Measurements from ENCODE around the gene SLC30A2.
A peak's percentile ranks its signal among the peaks of the same experiment; 100 is the strongest.

The SLC30A2 gene

GRCh38 chr1:26041978-26042377, 3.9 kb downstream of the SLC30A2 start:
- no peak for DNase-seq (ENCODE audit: low read depth in 2 of 2, low spot score in 1 of 2)

- DNase-seq (ENCODE audit: low read depth in 2 of 2, low spot score in 1 of 2): no peak
Measured at GRCh38 chr1:26041401-26041800, 4.5 kb downstream of the SLC30A2 start.

DNA sequence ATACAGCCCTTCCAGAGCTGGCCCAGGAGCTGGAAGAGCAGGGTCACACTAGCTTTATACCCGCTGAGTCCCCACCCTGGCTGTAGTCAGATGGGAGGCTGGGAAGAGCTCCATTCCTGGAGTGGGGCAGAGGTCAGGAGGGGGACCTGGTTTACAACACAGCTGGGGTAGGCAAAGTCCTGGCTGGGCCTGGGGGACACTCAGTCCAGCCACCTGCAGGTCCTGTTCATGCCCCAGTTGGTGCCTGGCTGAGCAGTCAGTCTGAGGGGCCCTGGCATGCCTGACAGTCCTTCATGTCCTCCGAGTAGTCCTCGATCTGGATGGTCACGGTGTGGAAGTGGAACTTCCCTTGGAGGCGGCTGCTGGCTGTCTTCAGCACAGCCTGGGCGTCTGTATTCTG, 7.0 kb downstream of the SLC30A2 start:
- DNase-seq (ENCODE audit: low read depth in 2 of 2, low spot score in 1 of 2): no peak

- no peak for DNase-seq (ENCODE audit: low read depth in 2 of 2, low spot score in 1 of 2)
Measured at GRCh38 chr1:26038477-26038876, 7.4 kb downstream of the SLC30A2 start.

DNA sequence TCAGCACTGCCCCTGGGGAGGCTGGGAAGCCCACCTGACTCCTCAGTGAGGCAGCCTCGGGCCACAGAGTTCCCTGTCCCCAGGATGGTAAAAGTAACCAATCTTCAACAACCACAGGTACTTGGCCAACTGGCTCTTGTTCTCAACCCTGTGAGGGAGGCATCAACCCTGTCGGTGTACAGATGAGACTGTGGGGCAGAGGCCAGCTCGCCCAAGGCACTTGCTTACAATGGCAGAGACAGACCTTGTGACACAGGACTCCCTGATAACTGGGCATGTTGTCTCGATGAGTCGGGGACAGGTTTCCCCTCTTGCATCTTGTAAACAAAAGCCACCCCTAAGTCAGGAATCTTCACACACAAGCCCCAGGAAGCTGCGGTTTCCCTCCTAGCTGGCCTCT, 8.0 kb downstream of the SLC30A2 start:
- no peak for DNase-seq (ENCODE audit: low read depth in 2 of 2, low spot score in 1 of 2)

DNA sequence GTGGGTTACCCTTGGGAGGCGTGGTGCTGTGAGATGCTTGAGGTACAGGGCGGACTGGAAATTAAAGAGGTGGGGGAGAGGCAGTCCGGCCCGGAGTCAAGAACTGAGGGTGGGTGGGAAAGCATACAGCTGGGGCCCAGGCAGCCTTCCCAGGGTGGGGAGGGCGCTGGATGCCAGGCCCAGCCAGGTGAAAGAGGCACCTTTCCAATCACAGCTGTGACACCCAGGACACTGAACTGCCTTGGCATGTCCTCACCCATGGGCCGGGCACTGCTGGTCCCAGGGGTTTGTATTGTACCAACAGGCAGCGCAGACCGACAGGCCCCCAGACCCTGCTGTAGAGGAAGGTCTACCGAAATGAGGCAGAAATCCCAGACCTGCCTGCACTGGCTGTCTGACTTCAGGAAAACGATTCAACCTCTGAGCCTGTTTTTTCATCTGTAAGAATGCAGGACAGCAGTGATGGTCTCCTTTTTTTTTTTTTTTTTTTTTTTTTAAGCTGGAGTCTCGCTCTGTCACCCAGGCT, 9.1 kb downstream of the SLC30A2 start:
- DNase-seq (ENCODE audit: low read depth in 2 of 2, low spot score in 1 of 2): no peak

- DNase-seq (ENCODE audit: low read depth in 2 of 2, low spot score in 1 of 2): peak; percentile 33 to 57
Measured at GRCh38 chr1:26035959-26036755, 9.8 kb downstream of the SLC30A2 start.

DNA sequence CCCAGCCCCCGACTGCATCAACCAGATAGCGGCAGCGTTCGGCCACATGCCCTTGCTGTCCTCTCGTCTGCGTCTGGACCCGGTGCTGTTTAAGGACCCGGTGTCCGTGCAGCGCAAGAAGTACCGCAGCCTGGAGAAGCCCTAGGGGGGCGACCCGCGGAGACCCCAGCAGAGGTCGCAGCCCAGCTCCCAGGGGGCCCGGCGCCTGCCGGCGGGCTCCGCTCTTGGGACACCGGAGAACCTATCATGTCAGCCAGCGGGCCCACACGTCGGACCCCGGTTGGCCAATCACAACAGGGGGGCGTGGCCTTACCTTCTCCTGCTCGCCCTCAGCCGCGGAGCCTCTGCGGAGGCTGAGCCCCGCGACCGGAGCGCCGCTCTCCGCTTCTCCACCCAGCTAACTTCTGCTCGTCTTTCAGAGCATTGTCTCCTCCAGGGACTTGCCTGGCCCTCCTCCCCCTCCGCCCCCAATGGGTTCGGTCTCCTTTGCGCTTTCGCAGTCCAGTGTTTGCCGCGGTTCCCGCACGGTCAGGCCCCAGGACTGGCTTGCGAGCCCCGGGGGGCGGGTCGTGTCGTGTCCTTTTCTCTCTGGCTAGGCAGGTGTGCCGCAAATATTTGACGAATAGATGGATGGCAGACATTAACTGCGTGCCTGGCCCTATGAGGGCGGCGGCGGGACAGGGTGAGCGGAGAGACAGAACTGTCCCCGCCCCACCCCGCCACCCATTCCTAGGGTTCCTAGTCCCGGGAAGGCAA, 10.5 kb downstream of the SLC30A2 start:
- peak; percentile 85 to 89 for DNase-seq (ENCODE audit: low read depth in 2 of 2, low spot score in 1 of 2)

GRCh38 chr1:26034504-26035202, 11.3 kb downstream of the SLC30A2 start:
- no peak for DNase-seq (ENCODE audit: low read depth in 2 of 2, low spot score in 1 of 2)

GRCh38 chr1:26032656-26033357, 13.1 kb downstream of the SLC30A2 start:
- DNase-seq (ENCODE audit: low read depth in 2 of 2, low spot score in 1 of 2): no peak

- no peak for DNase-seq (ENCODE audit: low read depth in 2 of 2, low spot score in 1 of 2)
Measured at GRCh38 chr1:26031611-26032220, 14.2 kb downstream of the SLC30A2 start.

DNA sequence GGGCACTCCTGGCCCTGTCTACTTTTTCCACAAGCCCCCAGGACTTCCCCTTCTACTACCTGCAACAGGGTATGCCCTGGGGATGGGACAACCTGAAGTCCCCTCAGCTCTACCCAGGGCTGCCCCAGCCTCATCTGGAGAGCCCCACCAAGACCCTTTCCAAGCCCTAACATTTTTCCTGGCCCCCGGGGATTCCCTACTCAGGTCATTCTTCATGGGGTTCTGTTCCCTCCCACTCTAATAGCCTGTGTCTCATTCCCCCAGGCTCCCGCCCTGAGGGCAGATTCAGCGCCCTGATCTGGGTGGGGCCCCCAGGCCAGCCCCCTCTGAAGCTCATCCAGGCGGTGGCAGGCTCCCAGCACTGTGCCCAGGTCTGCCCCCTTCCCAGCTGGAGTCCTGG, 14.7 kb downstream of the SLC30A2 start:
- no peak for DNase-seq (ENCODE audit: low read depth in 2 of 2, low spot score in 1 of 2)

- DNase-seq (ENCODE audit: low read depth in 2 of 2, low spot score in 1 of 2): no peak
Measured at GRCh38 chr1:26029864-26030481, 15.9 kb downstream of the SLC30A2 start.

DNA sequence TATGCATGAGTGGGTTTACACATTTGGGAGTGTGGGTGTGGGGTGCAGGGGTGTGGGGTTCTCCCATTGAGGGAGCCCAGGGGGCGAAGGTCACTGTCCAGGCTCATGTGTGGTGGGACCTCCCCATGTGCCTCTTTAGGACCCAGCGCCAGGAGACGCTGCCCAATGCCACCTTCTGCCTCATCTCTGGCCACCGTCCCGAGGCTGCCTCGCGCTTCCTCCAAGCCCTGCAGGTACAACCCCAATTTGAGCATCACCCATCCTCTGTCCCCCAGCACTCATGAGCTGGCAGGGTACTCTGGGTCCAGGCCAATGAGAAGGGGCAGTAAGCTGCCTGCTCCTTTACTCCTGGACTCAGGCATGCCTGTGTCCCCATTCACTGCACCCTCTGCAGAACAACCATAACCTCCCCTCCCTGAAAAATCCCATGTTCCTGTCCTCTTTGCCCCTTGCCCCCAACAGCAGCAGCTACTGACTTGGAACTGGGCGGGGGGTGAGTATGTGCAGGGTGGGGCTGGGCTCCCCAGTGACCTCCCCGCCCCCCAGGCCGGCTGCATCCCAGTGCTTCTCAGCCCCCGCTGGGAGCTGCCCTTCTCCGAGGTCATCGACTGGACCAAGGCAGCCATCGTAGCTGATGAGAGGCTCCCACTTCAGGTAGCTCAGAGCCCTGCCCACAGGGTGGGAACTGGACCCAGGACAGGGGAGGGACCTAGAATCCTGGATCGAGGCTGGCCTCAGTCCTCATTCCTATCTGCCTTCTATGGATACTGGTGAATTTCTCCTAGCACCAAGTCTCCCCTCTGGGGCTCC, 16.7 kb downstream of the SLC30A2 start:
- DNase-seq (ENCODE audit: low read depth in 2 of 2, low spot score in 1 of 2): no peak

DNA sequence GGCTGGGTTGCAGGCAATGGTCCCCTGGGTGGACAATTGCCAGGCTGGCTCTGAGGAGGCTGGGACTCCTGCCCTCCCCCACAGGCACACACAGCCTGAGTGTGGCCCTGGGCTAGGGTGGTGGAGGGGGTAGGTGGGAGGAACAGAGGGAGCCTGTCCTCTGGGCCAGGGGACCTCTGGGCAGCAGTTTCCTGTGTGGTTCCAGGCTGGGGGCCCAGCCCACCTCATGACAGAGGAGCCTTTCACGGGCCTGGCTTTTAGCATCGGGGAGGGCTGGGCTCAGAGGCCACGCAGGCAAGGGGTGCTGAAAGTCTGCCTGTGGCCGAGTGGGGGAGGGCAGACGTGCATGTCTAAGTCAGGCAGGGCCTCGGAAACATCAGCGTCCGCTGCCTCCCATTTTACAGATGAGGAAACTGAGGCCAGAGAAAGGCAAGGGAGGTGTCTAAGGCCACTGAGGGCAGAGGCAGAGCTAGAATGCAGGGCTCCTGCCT, 17.4 kb downstream of the SLC30A2 start:
- no peak for DNase-seq (ENCODE audit: low read depth in 2 of 2, low spot score in 1 of 2)

GRCh38 chr1:26027716-26028489, 18.0 kb downstream of the SLC30A2 start:
- no peak for DNase-seq (ENCODE audit: low read depth in 2 of 2, low spot score in 1 of 2)

DNA sequence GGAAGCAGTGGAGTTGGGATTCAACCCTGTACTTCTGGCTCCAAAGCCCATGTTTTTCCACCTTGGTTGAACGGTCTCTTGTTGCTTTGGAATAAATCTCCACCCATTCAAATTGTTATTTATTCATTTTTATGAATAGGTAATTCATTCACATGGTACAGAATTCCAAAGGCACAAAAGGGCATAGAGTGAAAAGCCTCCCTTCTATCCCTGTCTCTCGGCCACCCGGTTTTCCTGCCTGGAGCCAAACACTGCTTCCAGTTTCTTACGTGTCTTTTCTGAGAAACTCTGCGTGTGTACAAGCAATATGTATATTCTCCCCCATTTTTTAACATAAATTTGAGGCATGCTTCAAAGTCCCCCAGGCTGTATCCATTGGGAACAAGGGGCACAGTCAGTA, 20.4 kb downstream of the SLC30A2 start:
- DNase-seq (ENCODE audit: low read depth in 2 of 2, low spot score in 1 of 2): no peak

GRCh38 chr1:26025060-26025459, 20.9 kb downstream of the SLC30A2 start:
- DNase-seq (ENCODE audit: low read depth in 2 of 2, low spot score in 1 of 2): no peak
